ENCODE measurements around the gene SARS1. TPM values are rescaled to one million over a fixed set of nuclear protein-coding genes. Genes with fewer than 3 reads are reported as not detected.
A peak's percentile ranks its signal among the peaks of the same experiment; 100 is the strongest.
"Not testable (repeated sequence)": the region's sequence is repeated elsewhere in the genome, so short reads cannot be mapped to it uniquely, and the experiment has no call there.

Gene SARS1
- total RNA-seq, 2 experiments from 2014 or later = 224 to 240 TPM

DNA sequence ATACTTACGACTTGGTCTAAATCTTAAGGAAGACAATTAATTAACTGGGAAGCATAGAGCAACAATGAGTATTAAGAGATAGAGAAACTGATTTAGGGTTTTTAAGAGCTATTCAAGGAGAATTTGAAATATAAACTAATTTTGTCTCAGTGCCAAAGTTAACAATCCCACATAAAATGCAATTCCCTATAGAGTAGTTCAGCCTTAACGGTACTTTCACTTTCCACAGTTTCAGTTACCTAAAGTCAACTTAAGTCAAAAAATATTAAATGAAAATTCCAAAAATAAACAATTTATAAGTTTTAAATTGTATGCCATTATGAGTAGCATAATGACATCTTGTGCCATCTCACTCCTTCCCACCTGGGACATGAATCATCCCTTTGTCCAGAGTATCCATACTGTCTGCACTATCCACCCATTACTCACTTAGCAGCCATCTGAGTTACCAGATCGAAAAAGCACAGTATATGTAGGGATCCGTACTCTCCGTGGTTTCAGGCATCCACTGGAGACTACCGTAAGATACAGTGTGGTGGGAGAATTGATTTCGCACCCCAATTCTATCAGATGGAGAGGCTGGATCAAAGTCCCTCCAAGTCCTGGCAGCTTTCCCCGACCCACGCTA lies 4.8 kb upstream of the SARS1 start:
- H3K4me3 Mint-ChIP-seq = no peak overlapping the region

DNA sequence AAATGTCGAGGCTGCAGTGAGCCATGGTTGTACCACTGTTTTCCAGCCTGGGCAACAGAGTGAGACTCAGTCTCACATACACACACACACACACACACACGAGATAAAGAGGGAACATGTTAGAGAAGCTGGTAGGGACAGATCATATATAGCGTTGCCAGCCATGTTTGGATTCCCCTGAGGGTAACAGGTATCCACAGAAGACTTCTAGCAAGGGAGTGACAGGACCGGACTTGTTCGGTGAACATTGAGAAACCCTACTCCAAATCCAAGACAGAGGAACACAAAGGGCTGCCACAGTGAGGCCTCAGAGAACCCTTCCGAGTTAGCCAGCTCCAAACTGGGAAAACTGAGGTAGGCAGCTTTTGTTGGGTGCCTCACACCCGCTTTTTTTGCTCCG lies 3.7 kb upstream of the SARS1 start:
- H3K9me3 Mint-ChIP-seq (ENCODE audit: low read depth) = no peaks in the 10 kb centered on the region
- intact Hi-C loops (cut with DNase I, micrococcal nuclease) = loop anchor here (5.0 to 10.0 kb wide), 2 partner anchors 168 to 1125 kb away; partner anchors contain the start of genes RBM15 (in 1 of the 2) and WDR47 (in 1 of the 2)
- no peak overlapping the region for H3K4me3 Mint-ChIP-seq
- no peak for ATAC-seq
- peaks cover 1% of the 10 kb centered on the region for H3K27me3 Mint-ChIP-seq
- H3K27ac Mint-ChIP-seq = no peak overlapping the region
- peaks cover 9% of the 10 kb centered on the region for H3K36me3 Mint-ChIP-seq (ENCODE audit: low read depth)
- DNase-seq = no peak
- H3K4me1 Mint-ChIP-seq = peaks cover 8% of the 10 kb centered on the region
- POLR2A ChIA-PET = no interaction called here
- CTCF ChIA-PET = interaction anchor here (1.2 kb wide), 1 partner anchor 9 kb away, joined by 5 read pairs; no protein-coding TSS in a partner anchor

More for the DNA sequence above, 4.8 kb upstream of the SARS1 start:
- ATAC-seq (no peak), DNase-seq (no peak)
- ChIA-PET POLR2A (no interaction called here), CTCF (no interaction called here)
- peaks cover 6% of the 10 kb centered on the region for H3K4me1 Mint-ChIP-seq
- peaks cover 1% of the 10 kb centered on the region for H3K27me3 Mint-ChIP-seq
- intact Hi-C loops (cut with DNase I, micrococcal nuclease) = no loop called here
- H3K36me3 Mint-ChIP-seq (ENCODE audit: low read depth) = no peaks in the 10 kb centered on the region
- H3K9me3 Mint-ChIP-seq (ENCODE audit: low read depth) = no peaks in the 10 kb centered on the region
- no peak overlapping the region for H3K27ac Mint-ChIP-seq

- Mint-ChIP-seq H3K9me3 (ENCODE audit: low read depth) (no peaks in the 10 kb centered on the region), H3K4me1 (peaks cover 28% of the 10 kb centered on the region), H3K36me3 (ENCODE audit: low read depth) (peaks cover 32% of the 10 kb centered on the region), H3K27me3 (peaks cover 1% of the 10 kb centered on the region), H3K27ac (peak overlapping the region; percentile 60), H3K4me3 (peak overlapping the region; percentile 97)
- ChIA-PET CTCF (interaction anchor here (0.5 to 6.8 kb wide), 16 partner anchors 10 to 333 kb away, joined by 3 to 45 read pairs (median 5); partner anchors contain the start of genes ELAPOR1 and PSRC1), POLR2A (interaction anchor here (1.4 to 2.3 kb wide), 2 partner anchors 12 kb away, joined by 3 to 12 read pairs; no protein-coding TSS in a partner anchor)
- intact Hi-C loops (cut with DNase I, micrococcal nuclease) = loop anchor here (1.0 to 10.0 kb wide), 10 partner anchors 12 to 1121 kb away; partner anchors contain the start of genes WDR47 (in 2 of the 2), CYB561D1 (in 1 of the 2), ELAPOR1 (in 1 of the 2) and PRPF38B (in 1 of the 2)
- no peak for ATAC-seq
- DNase-seq = no peak
Observed at GRCh38 chr1:109213345-109213823, 334 bp upstream of the SARS1 start.

- ATAC-seq (peak; percentile 64), DNase-seq (peak; percentile 79)
- H3K4me3 Mint-ChIP-seq = peak overlapping the region; percentile 97
- peaks cover 39% of the 10 kb centered on the region for H3K36me3 Mint-ChIP-seq (ENCODE audit: low read depth)
- peaks cover 32% of the 10 kb centered on the region for H3K4me1 Mint-ChIP-seq
- H3K27ac Mint-ChIP-seq = peak overlapping the region; percentile 95
- ChIA-PET CTCF (interaction anchor here (0.5 to 6.8 kb wide), 15 partner anchors 8 to 425 kb away, joined by 3 to 45 read pairs (median 4); partner anchors contain the start of genes ELAPOR1 and PSRC1), POLR2A (interaction anchor here (1.0 to 2.3 kb wide), 6 partner anchors 11 to 211 kb away, joined by 3 to 12 read pairs (median 4); partner anchors contain the start of genes PSMA5 and PSRC1)
- intact Hi-C loops (cut with DNase I, micrococcal nuclease) = loop anchor here (1.0 to 10.0 kb wide), 7 partner anchors 115 to 1120 kb away; partner anchors contain the start of genes ATXN7L2 (in 1 of the 2), GNAI3 (in 1 of the 2), RBM15 (in 1 of the 2) and WDR47 (in 1 of the 2)
- H3K27me3 Mint-ChIP-seq = no peaks in the 10 kb centered on the region
- no peaks in the 10 kb centered on the region for H3K9me3 Mint-ChIP-seq (ENCODE audit: low read depth)
Observed at GRCh38 chr1:109214695-109215623, 1.2 kb downstream of the SARS1 start.

GRCh38 chr1:109216662-109217061 lies 2.9 kb downstream of the SARS1 start:
- Mint-ChIP-seq H3K27ac (peak overlapping the region; percentile 95), H3K4me1 (peaks cover 41% of the 10 kb centered on the region), H3K4me3 (peak overlapping the region; percentile 97), H3K27me3 (no peaks in the 10 kb centered on the region), H3K9me3 (ENCODE audit: low read depth) (no peaks in the 10 kb centered on the region), H3K36me3 (ENCODE audit: low read depth) (peaks cover 49% of the 10 kb centered on the region)
- CTCF ChIA-PET = interaction anchor here (0.6 to 6.8 kb wide), 5 partner anchors 9 to 23 kb away, joined by 3 to 45 read pairs (median 4); no protein-coding TSS in a partner anchor
- DNase-seq (no peak), ATAC-seq (no peak)
- intact Hi-C loops (cut with DNase I, micrococcal nuclease) = loop anchor here in 1 of 2 experiments (10.0 kb wide), 1 partner anchor 1118 kb away; the partner anchor contains the start of gene RBM15
- POLR2A ChIA-PET = no interaction called here

DNA sequence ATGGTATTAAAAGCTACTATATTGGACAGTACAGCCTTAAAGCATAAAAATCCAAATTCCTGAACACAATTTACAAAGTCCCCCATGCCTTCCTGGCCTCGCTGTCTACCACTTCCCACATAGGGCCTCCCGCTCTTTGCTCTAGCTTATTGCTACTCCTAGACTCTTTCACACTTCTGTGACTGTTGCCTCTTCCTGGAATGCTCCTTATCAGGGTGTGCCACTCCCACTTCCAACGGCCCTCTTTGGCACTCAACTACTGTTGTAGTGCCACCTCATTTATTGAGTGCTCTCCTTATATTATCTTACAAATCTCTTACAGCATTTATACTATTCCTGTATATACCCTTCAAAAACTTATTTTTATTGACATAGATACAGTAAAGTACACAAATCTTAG lies 4.8 kb downstream of the SARS1 start:
- no peak for DNase-seq
- intact Hi-C loops (cut with DNase I, micrococcal nuclease) = loop anchor here in 1 of 2 experiments (10.0 kb wide), 1 partner anchor 1116 kb away; the partner anchor contains the start of gene RBM15
- Mint-ChIP-seq H3K36me3 (ENCODE audit: low read depth) (peaks cover 62% of the 10 kb centered on the region), H3K4me1 (peaks cover 40% of the 10 kb centered on the region), H3K27me3 (no peaks in the 10 kb centered on the region), H3K9me3 (ENCODE audit: low read depth) (no peaks in the 10 kb centered on the region), H3K4me3 (no peak overlapping the region), H3K27ac (no peak overlapping the region)
- ATAC-seq = no peak
- ChIA-PET POLR2A (no interaction called here), CTCF (interaction anchor here (0.6 kb wide), 1 partner anchor 18 kb away, joined by 3 read pairs; no protein-coding TSS in a partner anchor)

DNA sequence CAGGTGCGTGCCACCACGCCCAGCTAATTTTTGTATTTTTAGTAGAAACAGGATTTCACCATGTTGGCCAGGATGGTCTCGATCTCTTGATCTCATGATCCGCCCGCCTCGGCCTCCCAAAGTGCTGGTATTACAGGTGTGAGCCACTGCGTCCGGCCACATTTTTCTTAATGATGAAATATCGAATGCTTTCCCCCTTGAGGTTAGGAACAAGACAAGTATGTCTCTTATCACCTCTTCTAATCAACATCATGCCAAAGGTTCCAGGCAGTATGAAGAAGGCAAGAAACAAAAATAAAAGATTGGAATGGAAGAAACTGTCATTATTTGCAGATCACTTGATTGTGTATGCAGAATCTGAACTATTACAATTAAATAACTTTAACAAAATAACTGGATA lies 7.5 kb downstream of the SARS1 start:
- intact Hi-C loops (cut with DNase I, micrococcal nuclease); H3K27me3 Mint-ChIP-seq; POLR2A ChIA-PET; ATAC-seq; CTCF ChIA-PET; DNase-seq; H3K9me3 Mint-ChIP-seq (ENCODE audit: low read depth); H3K4me3 Mint-ChIP-seq: not testable (repeated sequence)
- Mint-ChIP-seq H3K36me3 (ENCODE audit: low read depth) (peaks cover 56% of the 10 kb centered on the region), H3K27ac (peak overlapping the region; percentile 42), H3K4me1 (peaks cover 51% of the 10 kb centered on the region)

GRCh38 chr1:109225308-109225707 lies 11.6 kb downstream of the SARS1 start:
- Mint-ChIP-seq H3K4me3 (no peak overlapping the region), H3K27ac (peak overlapping the region; percentile 64), H3K9me3 (ENCODE audit: low read depth) (no peaks in the 10 kb centered on the region), H3K4me1 (peaks cover 35% of the 10 kb centered on the region), H3K36me3 (ENCODE audit: low read depth) (peaks cover 63% of the 10 kb centered on the region), H3K27me3 (no peaks in the 10 kb centered on the region)
- intact Hi-C loops (cut with DNase I, micrococcal nuclease) = no loop called here
- DNase-seq = no peak
- CTCF ChIA-PET = interaction anchor here (0.7 to 1.7 kb wide), 9 partner anchors 9 to 308 kb away, joined by 3 to 7 read pairs (median 5); partner anchors contain the start of gene SARS1
- ATAC-seq = peak; percentile 85
- POLR2A ChIA-PET = interaction anchor here (1.0 kb wide), 1 partner anchor 11 kb away, joined by 3 read pairs; the partner anchor contains the start of gene SARS1

- Mint-ChIP-seq H3K27ac (peak overlapping the region; percentile 64), H3K36me3 (ENCODE audit: low read depth) (peaks cover 64% of the 10 kb centered on the region), H3K4me1 (peaks cover 32% of the 10 kb centered on the region), H3K4me3 (no peak overlapping the region), H3K27me3 (no peaks in the 10 kb centered on the region), H3K9me3 (ENCODE audit: low read depth) (no peaks in the 10 kb centered on the region)
- ChIA-PET CTCF (interaction anchor here (0.6 to 1.7 kb wide), 9 partner anchors 9 to 306 kb away, joined by 3 to 7 read pairs (median 5); partner anchors contain the start of gene SARS1), POLR2A (interaction anchor here (1.0 kb wide), 1 partner anchor 12 kb away, joined by 3 read pairs; the partner anchor contains the start of gene SARS1)
- DNase-seq (no peak), ATAC-seq (no peak)
- intact Hi-C loops (cut with DNase I, micrococcal nuclease) = no loop called here
Observed at GRCh38 chr1:109225711-109226445, 12.2 kb downstream of the SARS1 start.

GRCh38 chr1:109228167-109228566 lies 14.4 kb downstream of the SARS1 start:
- no peak for DNase-seq
- no peak overlapping the region for H3K4me3 Mint-ChIP-seq
- CTCF ChIA-PET = no interaction called here
- POLR2A ChIA-PET = no interaction called here
- no peak overlapping the region for H3K27ac Mint-ChIP-seq
- peaks cover 23% of the 10 kb centered on the region for H3K4me1 Mint-ChIP-seq
- H3K36me3 Mint-ChIP-seq (ENCODE audit: low read depth) = peaks cover 61% of the 10 kb centered on the region
- H3K9me3 Mint-ChIP-seq (ENCODE audit: low read depth) = no peaks in the 10 kb centered on the region
- ATAC-seq = no peak
- no peaks in the 10 kb centered on the region for H3K27me3 Mint-ChIP-seq
- intact Hi-C loops (cut with DNase I, micrococcal nuclease) = no loop called here
